Measurements from ENCODE around the gene IL18BP. TPM values are rescaled to one million over a fixed set of nuclear protein-coding genes. Genes with fewer than 3 reads are reported as not detected.

Gene IL18BP
- polyA plus RNA-seq, 1 donor, result 10.7 TPM

DNA sequence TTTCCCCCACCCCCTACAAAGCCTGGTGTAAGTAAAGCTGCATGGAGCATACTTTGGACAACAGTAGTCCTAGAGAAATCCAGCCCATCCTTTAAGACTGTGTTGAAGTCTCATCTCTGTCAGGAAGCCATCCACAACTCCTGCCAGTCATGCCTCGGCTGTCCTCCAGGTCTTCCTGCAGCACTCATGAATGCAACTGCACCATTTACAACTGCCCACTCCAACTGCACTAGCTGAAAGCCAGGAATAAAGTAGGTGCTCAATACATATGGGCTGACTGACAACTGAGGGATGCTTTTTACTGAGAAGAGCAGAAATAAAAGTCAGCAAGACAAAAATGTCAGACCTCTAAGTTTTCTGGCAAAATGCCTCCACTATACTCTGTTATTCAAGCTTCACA lies 27.4 kb downstream of the IL18BP start:
- H3K27ac ChIP-seq (ENCODE audit: low read length), result no peak overlapping the region
- whole genome bisulfite sequencing (ENCODE audit: insufficient coverage, low lambda C conversion rate), result no CpG with 5 or more reads among the region's 1 CpG
- H3K36me3 ChIP-seq (ENCODE audit: control insufficient read depth, insufficient read depth, low read length), result peaks cover 82% of the 10 kb centered on the region
- H3K27me3 ChIP-seq (ENCODE audit: control insufficient read depth, insufficient read depth, low read length), result no peaks in the 10 kb centered on the region
- DNase-seq, result no peak
- H3K4me1 ChIP-seq (ENCODE audit: control insufficient read depth, insufficient read depth, low read length), result peaks cover 53% of the 10 kb centered on the region
- no peak overlapping the region for H3K4me3 ChIP-seq (ENCODE audit: low read length)
- no peaks in the 10 kb centered on the region for H3K9me3 ChIP-seq (ENCODE audit: control insufficient read depth, low read depth, low read length)

DNA sequence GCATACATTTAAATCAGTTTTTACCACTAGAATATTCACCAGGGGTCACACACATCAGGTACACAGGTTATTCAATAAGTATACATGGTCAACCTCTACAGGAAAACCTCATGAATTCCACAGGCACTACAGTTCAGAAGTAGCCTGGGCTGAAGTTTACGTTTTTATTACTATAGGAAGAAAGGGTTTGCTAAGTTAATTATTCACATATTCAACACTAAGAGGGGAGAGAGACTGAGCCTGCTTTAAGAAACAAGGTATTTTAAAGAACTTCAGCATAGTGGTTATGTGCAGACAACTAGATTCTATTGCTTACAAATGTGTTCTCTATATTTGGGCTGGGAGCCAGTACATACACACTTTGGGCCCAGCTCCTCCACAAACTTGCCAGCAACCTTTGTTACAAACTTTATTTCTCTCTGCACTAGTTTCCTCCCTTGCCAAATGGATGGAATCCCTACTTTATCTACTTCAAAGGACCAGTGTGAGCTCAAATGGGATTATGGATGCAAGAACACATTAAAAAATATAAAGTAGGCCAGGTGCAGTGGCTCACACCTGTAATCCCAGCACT lies 31.9 kb downstream of the IL18BP start:
- no CpG with 5 or more reads among the region's 1 CpG for whole genome bisulfite sequencing (ENCODE audit: insufficient coverage, low lambda C conversion rate)
- peak in 1 of 2 donors; percentile 55 for DNase-seq
- Histone ChIP-seq H3K9me3 (ENCODE audit: control insufficient read depth, low read depth, low read length) (no peaks in the 10 kb centered on the region), H3K4me3 (ENCODE audit: low read length) (no peak overlapping the region), H3K4me1 (ENCODE audit: control insufficient read depth, insufficient read depth, low read length) (peaks cover 39% of the 10 kb centered on the region), H3K36me3 (ENCODE audit: control insufficient read depth, insufficient read depth, low read length) (peaks cover 70% of the 10 kb centered on the region), H3K27ac (ENCODE audit: low read length) (peak overlapping the region; percentile 10), H3K27me3 (ENCODE audit: control insufficient read depth, insufficient read depth, low read length) (no peaks in the 10 kb centered on the region)

DNA sequence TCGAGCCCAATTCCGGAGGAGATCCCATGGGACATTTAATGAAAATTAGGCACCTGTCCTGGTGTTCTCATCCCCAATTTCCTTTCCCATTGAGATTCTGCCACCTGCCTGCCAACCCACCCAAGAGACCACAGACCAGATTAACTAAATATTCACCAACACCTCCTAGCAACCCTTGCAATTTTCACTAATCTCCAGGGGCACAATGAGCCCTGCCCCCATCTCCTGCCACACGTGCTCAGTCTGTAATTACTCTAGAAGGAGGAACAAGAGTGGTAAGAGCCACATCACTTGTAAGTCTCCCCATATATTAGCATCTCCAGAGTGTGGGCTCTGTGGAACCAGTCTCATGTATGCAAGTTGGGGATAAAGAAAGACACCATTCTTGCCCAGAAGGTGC lies 38.0 kb downstream of the IL18BP start:
- WGBS (ENCODE audit: insufficient coverage, low lambda C conversion rate), result no CpG with 5 or more reads among the region's 3 CpGs
- peaks cover 26% of the 10 kb centered on the region for H3K4me1 ChIP-seq (ENCODE audit: control insufficient read depth, insufficient read depth, low read length)
- H3K4me3 ChIP-seq (ENCODE audit: low read length), result no peak overlapping the region
- no peaks in the 10 kb centered on the region for H3K9me3 ChIP-seq (ENCODE audit: control insufficient read depth, low read depth, low read length)
- peaks cover 31% of the 10 kb centered on the region for H3K36me3 ChIP-seq (ENCODE audit: control insufficient read depth, insufficient read depth, low read length)
- no peak for DNase-seq
- no peaks in the 10 kb centered on the region for H3K27me3 ChIP-seq (ENCODE audit: control insufficient read depth, insufficient read depth, low read length)
- H3K27ac ChIP-seq (ENCODE audit: low read length), result no peak overlapping the region

DNA sequence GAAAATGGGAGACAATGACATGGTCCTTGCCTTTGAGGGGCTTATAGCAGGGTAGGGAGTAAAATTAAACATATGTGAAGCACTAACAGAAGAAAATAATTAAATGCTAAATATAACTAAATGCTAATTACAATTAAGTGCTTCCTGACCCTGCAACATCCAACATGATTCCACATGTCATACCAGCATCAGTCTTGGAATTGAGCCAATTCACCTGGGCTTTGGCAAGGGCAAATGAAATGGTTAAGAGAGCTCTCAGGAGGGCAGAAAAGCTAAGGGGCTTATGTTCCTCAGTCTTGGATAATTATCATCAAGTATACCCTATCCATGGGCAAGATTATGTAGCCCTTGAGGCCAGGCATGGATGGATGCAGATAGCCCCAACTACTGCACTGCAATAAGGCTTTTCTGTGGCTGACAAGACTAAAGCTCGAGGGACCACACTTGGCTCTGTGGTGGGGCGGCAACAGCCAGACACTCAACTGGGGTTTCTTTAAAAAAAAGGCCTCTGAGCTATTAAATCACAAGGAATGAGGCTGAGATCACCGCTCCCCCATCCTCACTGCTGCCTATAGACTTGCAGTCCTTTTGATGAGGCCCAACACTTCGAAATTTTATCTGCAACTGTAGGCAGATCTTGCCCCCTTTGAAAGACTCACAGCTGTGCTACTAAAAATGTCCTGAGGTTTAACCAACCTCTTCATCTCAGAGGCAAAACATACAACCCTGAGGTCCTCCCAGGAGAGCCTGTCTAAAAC lies 39.0 kb downstream of the IL18BP start:
- WGBS (ENCODE audit: insufficient coverage, low lambda C conversion rate), result no CpG with 5 or more reads among the region's 4 CpGs
- Histone ChIP-seq H3K27me3 (ENCODE audit: control insufficient read depth, insufficient read depth, low read length) (no peaks in the 10 kb centered on the region), H3K4me3 (ENCODE audit: low read length) (peak overlapping the region; percentile 71), H3K27ac (ENCODE audit: low read length) (peak overlapping the region; percentile 99), H3K9me3 (ENCODE audit: control insufficient read depth, low read depth, low read length) (no peaks in the 10 kb centered on the region), H3K36me3 (ENCODE audit: control insufficient read depth, insufficient read depth, low read length) (peaks cover 27% of the 10 kb centered on the region), H3K4me1 (ENCODE audit: control insufficient read depth, insufficient read depth, low read length) (peaks cover 35% of the 10 kb centered on the region)
- DNase-seq, result no peak

DNA sequence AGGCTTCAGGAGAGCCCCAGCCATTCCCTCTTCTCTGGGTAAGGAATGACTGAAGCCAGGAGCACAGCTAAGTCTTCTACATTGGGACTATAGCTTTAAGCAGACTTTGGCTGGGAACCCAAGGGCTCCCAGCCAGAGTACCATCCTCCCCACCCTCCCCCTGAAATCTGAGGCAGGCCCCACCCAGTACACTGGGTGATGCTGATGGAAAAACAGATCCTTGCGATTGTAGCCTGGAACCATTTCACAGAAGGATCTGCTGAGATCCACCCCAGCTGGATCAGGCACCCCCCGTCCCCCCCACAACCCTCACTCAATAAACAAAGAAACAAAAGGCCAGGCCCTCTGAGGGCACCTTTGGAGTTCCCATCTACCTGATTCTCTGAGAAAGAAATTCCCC lies 39.8 kb downstream of the IL18BP start:
- Histone ChIP-seq H3K27ac (ENCODE audit: low read length) (peak overlapping the region; percentile 99), H3K4me1 (ENCODE audit: control insufficient read depth, insufficient read depth, low read length) (peaks cover 39% of the 10 kb centered on the region), H3K36me3 (ENCODE audit: control insufficient read depth, insufficient read depth, low read length) (peaks cover 21% of the 10 kb centered on the region), H3K4me3 (ENCODE audit: low read length) (peak overlapping the region; percentile 71), H3K27me3 (ENCODE audit: control insufficient read depth, insufficient read depth, low read length) (no peaks in the 10 kb centered on the region), H3K9me3 (ENCODE audit: control insufficient read depth, low read depth, low read length) (no peaks in the 10 kb centered on the region)
- WGBS (ENCODE audit: insufficient coverage, low lambda C conversion rate), result no CpG with 5 or more reads among the region's 2 CpGs
- peak in 1 of 2 donors; percentile 34 for DNase-seq

DNA sequence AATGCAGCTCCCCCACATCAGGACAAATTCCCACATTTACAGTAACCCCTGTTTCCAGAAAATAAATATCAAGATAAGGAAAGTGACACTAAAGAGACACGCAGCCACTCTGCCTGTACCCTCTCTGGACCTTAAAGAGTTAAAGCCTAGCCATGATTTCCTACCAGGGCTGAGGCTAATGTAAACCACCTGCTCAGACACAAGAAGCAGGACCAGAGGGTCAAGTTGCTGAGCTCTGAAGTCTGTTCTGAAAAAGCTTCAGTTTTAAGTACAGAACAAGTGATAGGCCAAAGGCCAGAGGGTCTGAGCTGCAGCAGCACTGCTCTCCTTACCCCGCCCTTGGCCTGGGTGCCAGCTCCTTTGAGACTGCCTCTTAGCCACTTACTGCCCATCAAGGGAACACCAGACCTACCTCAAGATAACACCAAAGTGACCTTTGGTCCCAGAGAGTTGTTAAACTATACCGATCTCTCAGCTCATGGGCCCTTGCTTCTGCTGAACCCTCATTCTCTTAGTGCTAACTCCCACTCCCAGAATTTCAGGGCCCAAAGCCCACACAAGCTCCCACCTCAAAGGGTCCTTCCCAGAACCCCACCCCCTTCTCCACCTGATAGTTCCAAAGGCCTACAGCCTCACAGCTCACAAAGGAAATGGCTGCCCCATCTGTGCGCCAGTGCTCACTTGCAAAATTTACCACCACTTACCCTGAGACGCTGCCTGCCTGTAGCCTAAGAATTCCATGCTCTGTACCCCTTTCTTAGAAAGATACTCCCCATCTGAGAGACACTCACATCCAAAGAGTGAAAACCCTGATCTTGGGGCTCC lies 40.5 kb downstream of the IL18BP start:
- peak; percentile 88 to 95 for DNase-seq
- peaks cover 15% of the 10 kb centered on the region for H3K36me3 ChIP-seq (ENCODE audit: control insufficient read depth, insufficient read depth, low read length)
- no peaks in the 10 kb centered on the region for H3K9me3 ChIP-seq (ENCODE audit: control insufficient read depth, low read depth, low read length)
- 0% methylated on average over 1 of the region's 5 CpGs for WGBS (ENCODE audit: insufficient coverage, low lambda C conversion rate)
- no peaks in the 10 kb centered on the region for H3K27me3 ChIP-seq (ENCODE audit: control insufficient read depth, insufficient read depth, low read length)
- peak overlapping the region; percentile 99 for H3K27ac ChIP-seq (ENCODE audit: low read length)
- peaks cover 39% of the 10 kb centered on the region for H3K4me1 ChIP-seq (ENCODE audit: control insufficient read depth, insufficient read depth, low read length)
- peak overlapping the region; percentile 71 for H3K4me3 ChIP-seq (ENCODE audit: low read length)

DNA sequence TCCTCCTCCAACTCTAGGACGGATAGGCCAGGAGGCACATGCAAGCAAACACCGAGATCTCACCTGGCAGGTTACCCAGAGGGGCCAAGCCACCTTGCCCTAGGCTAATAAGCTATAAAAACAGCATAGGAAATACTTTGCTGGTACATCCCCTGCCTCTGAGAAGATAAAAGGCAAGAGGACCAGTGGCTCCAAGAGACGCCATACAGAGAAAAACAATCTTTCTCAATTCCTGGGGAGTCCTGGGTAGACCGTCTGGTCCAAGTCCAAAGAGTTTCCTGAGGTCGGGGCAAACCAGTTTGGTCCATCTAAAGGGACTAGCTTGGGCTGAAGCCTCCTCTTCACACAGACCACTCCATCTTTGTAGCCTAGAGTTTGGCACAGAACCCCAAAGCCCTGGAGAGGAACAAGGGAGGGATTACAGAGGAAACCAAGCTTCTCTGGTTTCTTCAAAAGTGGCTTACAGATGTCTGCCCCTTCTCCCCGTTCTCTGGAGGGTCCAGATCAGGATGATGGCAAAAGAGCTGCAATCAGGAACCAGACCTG lies 41.2 kb downstream of the IL18BP start:
- WGBS (ENCODE audit: insufficient coverage, low lambda C conversion rate), result no CpG with 5 or more reads among the region's 6 CpGs
- peak in 1 of 2 donors; percentile 75 for DNase-seq
- no peaks in the 10 kb centered on the region for H3K27me3 ChIP-seq (ENCODE audit: control insufficient read depth, insufficient read depth, low read length)
- H3K9me3 ChIP-seq (ENCODE audit: control insufficient read depth, low read depth, low read length), result no peaks in the 10 kb centered on the region
- H3K4me1 ChIP-seq (ENCODE audit: control insufficient read depth, insufficient read depth, low read length), result peaks cover 39% of the 10 kb centered on the region
- peak overlapping the region; percentile 71 for H3K4me3 ChIP-seq (ENCODE audit: low read length)
- H3K27ac ChIP-seq (ENCODE audit: low read length), result peak overlapping the region; percentile 99
- H3K36me3 ChIP-seq (ENCODE audit: control insufficient read depth, insufficient read depth, low read length), result peaks cover 10% of the 10 kb centered on the region

DNA sequence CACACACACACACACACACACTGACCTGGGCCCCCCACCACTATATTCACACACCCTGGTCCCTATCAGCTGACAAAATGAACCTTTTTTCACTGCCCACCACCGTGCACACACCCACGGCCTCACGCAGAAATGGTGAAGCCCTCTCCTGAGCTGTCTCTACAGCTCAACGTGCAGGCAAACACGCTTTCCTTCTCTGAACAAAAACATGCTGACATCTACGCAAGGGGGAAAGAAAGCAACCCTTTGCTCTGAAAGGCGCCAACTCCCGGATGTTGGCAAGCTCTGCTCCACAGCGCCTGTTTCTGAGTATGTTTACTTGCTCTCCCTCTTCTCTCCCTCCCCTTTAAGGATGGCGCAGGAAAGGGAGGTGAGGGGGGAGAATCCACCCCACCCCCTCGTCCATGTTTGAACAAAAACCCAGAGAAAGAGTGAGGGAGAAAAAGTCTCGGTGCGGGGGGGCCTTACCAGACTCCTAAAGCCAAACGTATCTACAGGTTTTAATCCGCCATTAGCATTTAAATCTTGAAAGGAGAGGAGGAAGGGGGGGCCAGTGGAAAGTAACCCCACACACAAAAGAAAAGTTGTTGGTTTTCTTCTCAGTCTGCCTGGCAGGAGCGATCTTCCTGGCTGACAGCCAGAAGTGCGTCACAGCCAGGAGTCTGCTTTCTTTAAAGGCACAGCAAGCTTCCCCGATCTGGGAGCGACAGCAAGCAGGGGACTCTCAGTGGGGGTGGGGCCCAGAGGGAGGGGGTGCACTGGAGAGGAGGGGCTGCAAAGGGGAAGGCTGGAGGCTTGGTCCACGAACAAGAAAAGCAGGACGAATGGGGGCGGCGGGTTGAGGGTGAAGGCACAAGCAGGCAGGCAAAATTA lies 42.0 kb downstream of the IL18BP start:
- peak; percentile 93 to 95 for DNase-seq
- Histone ChIP-seq H3K9me3 (ENCODE audit: control insufficient read depth, low read depth, low read length) (no peaks in the 10 kb centered on the region), H3K27ac (ENCODE audit: low read length) (peak overlapping the region; percentile 99), H3K4me3 (ENCODE audit: low read length) (peak overlapping the region; percentile 71), H3K4me1 (ENCODE audit: control insufficient read depth, insufficient read depth, low read length) (peaks cover 39% of the 10 kb centered on the region), H3K27me3 (ENCODE audit: control insufficient read depth, insufficient read depth, low read length) (no peaks in the 10 kb centered on the region), H3K36me3 (ENCODE audit: control insufficient read depth, insufficient read depth, low read length) (peaks cover 4% of the 10 kb centered on the region)
- no CpG with 5 or more reads among the region's 23 CpGs for WGBS (ENCODE audit: insufficient coverage, low lambda C conversion rate)

DNA sequence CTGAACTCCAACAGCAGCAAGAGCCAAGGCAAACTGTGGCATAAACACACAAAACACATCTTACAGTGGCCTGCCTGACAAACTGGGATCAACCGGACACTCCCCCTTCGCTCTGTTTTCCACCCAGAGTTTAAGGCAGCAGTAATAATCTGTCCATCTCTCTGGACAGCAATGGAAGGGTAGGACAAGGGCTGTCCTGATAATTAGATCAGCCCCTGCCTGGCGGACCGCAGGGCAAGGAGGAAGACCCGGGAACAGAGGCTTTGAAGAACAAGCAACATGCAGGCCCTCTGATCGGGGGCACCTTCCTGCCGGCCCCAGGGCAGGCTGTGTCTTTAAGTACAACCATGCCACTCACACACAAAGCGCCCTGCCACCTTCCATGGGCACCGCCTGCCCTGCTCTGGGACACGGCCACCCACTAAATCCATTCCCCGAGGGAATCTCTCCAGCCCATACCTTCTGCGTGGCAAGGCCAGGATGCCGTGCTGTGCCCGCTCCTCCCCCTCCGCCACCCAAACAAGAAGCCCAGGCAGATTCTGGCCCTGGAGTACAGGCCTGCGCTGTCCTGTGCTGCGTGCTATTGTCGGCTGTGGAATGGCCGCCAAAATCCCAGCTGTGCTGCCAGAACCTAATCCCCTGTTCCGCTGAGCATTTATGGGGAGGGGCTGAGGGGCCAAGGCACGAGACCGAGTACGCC lies 42.8 kb downstream of the IL18BP start:
- Histone ChIP-seq H3K9me3 (ENCODE audit: control insufficient read depth, low read depth, low read length) (no peaks in the 10 kb centered on the region), H3K27ac (ENCODE audit: low read length) (peak overlapping the region; percentile 99), H3K4me3 (ENCODE audit: low read length) (peak overlapping the region; percentile 71), H3K4me1 (ENCODE audit: control insufficient read depth, insufficient read depth, low read length) (peaks cover 38% of the 10 kb centered on the region), H3K36me3 (ENCODE audit: control insufficient read depth, insufficient read depth, low read length) (no peaks in the 10 kb centered on the region), H3K27me3 (ENCODE audit: control insufficient read depth, insufficient read depth, low read length) (no peaks in the 10 kb centered on the region)
- no CpG with 5 or more reads among the region's 23 CpGs for WGBS (ENCODE audit: insufficient coverage, low lambda C conversion rate)
- peak; percentile 57 to 84 for DNase-seq
